T-cell (primary cell): ENCODE measurements around the gene SCP2D1. TPM values are rescaled to one million over a fixed set of nuclear protein-coding genes. Genes with fewer than 3 reads are reported as not detected.

Experiments used
- ATAC-seq, 4 experiments: fragments of 200-7000 bp in 3 of 4; fragments of 150-1000 bp in 1 of 4; cut with Tn5 transposase; replicated peaks in 1 of 4; 1 replicate in 3 of 4; 2 replicates in 1 of 4; pipeline ENCODE4 v1.10.0; 2021; ENCODE audit warnings: moderate library complexity in 3 of 4, mild to moderate bottlenecking in 2 of 4, moderate number of reproducible peaks in 1 of 4
- CTCF ChIA-PET, 2 donors: fragments of 300-600 bp; sonication (Branson Sonifier 250); formaldehyde crosslinking; loops; one replicate each; lab custom pipeline; 2022; ENCODE audit warnings: antibody characterized with exemption in 2 of 2; lab: Charles Lee
- POLR2A ChIA-PET, 2 donors: fragments of 300-600 bp; sonication (Branson Sonifier 250); formaldehyde crosslinking; loops; one replicate each; lab custom pipeline; 2022; ENCODE audit warnings: antibody characterized with exemption in 2 of 2; lab: Charles Lee
- DNase-seq, 35 experiments: peaks; one replicate each; pipeline versions ENCODE4 v3.0.0 to v3.0.0-alpha.2; 2013 to 2023
- H3K27ac ChIP-seq: one replicate; pipeline ENCODE4 v1.5.1; 2013; ENCODE audit warnings: low read length
- H3K27me3 ChIP-seq, 2 experiments: replicated peaks in 1 of 2; 1 replicate in 1 of 2; 2 replicates in 1 of 2; pipeline versions ENCODE4 v1.6.1 to v1.7.0; 2013; ENCODE audit warnings: low read length in 1 of 2, mixed read lengths in 1 of 2; ENCODE audit not compliant: control insufficient read depth in 2 of 2, insufficient read depth in 2 of 2; ENCODE audit errors: extremely low read depth in 1 of 2
- H3K36me3 ChIP-seq, 2 donors: 1 replicate in 1 of 2; 2 replicates in 1 of 2; pipeline versions ENCODE4 v1.6.1 to v1.7.0; 2013; ENCODE audit warnings: low read length in 1 of 2; ENCODE audit not compliant: control insufficient read depth in 2 of 2, insufficient read depth in 1 of 2; ENCODE audit errors: extremely low read depth in 1 of 2
- H3K4me1 ChIP-seq, 2 experiments: 1 replicate in 1 of 2; 2 replicates in 1 of 2; pipeline versions ENCODE4 v1.6.1 to v1.7.0; 2013; ENCODE audit warnings: low read length in 2 of 2, mixed read lengths in 1 of 2; ENCODE audit not compliant: insufficient read depth in 2 of 2, control insufficient read depth in 1 of 2; ENCODE audit errors: extremely low read depth in 1 of 2
- H3K4me3 ChIP-seq, 2 donors: 1 replicate in 1 of 2; 2 replicates in 1 of 2; pipeline versions ENCODE4 v1.5.1 to v1.7.0; 2013; ENCODE audit warnings: mild to moderate bottlenecking in 2 of 2, low read length in 1 of 2, moderate library complexity in 1 of 2; ENCODE audit not compliant: control insufficient read depth in 1 of 2; ENCODE audit errors: extremely low read depth in 1 of 2
- H3K9me3 ChIP-seq: 2 replicates; pipeline ENCODE4 v1.7.0; 2013
- H3K27ac Mint-ChIP-seq, 2 donors: one replicate each; pipeline ENCODE4 v1.8.0; 2020 to 2021; ENCODE audit warnings: mild to moderate bottlenecking in 2 of 2, mixed read lengths in 2 of 2
- H3K27me3 Mint-ChIP-seq, 2 donors: one replicate each; pipeline ENCODE4 v1.8.0; 2021 to 2022; ENCODE audit warnings: mixed read lengths in 2 of 2
- H3K36me3 Mint-ChIP-seq: one replicate; pipeline ENCODE4 v1.8.0; 2021; ENCODE audit warnings: mixed read lengths
- H3K4me1 Mint-ChIP-seq, 3 donors: one replicate each; pipeline ENCODE4 v1.8.0; 2020 to 2022; ENCODE audit warnings: mixed read lengths in 3 of 3, mild to moderate bottlenecking in 1 of 3
- H3K4me3 Mint-ChIP-seq, 3 donors: one replicate each; pipeline ENCODE4 v1.8.0; 2020 to 2022; ENCODE audit warnings: mild to moderate bottlenecking in 3 of 3, mixed read lengths in 3 of 3, moderate library complexity in 3 of 3
- H3K9me3 Mint-ChIP-seq, 3 donors: one replicate each; pipeline ENCODE4 v1.8.0; 2020 to 2022; ENCODE audit warnings: mixed read lengths in 3 of 3
- WGBS: methylation state at CpG from one replicate; pipeline ENCODE4 v1.1.5; 2013; ENCODE audit warnings: missing lambda C conversion rate; ENCODE audit not compliant: insufficient coverage; 5-methylcytosine and 5-hydroxymethylcytosine counted together
- total RNA-seq, 35 experiments: library from RNA in 6 of 35; stranded (reverse) in 6 of 35; fragments of 120-200 nt in 1 of 35; gene quantifications; one replicate each; pipeline versions ENCODE4 v1.2.1 to v1.2.4 and lab custom pipeline; 2013 to 2026

The SCP2D1 gene
- total RNA-seq, 5 donors from 2014 or later (not counting 1 experiment from before 2014, with no cell fraction given) = not detected

DNA sequence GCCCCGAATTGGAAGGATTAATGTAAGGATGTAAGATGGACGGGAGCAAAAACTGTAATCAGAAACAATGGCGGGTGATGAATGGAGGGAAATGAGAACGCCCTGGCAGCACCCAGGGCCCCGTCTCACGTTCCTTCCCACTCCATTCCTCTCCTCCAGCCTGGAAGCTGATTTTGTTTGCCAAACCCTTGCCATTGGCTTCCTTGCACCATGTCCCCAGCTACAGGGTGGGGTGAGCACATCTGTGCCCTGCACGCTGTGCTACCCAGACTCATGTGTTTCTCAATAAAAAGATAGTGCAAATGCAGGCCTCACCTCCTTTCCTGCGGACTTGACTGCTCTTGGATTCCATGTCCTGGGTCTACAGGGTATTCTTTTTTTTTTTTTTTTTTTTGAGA is 26.7 kb downstream of the SCP2D1 start:
- no peaks in the 10 kb centered on the region for H3K36me3 ChIP-seq
- Mint-ChIP-seq H3K27ac (no peak overlapping the region), H3K9me3 (no peaks in the 10 kb centered on the region), H3K27me3 (peaks cover 4 to 14% of the 10 kb centered on the region in 2 donors), H3K4me1 (no peaks in the 10 kb centered on the region), H3K4me3 (no peak overlapping the region), H3K36me3 (no peaks in the 10 kb centered on the region)
- no peaks in the 10 kb centered on the region for H3K9me3 ChIP-seq
- POLR2A ChIA-PET = no interaction called here
- CTCF ChIA-PET = interaction anchor here in 1 of 2 donors (0.7 kb wide), 1 partner anchor 43 kb away, joined by 4 read pairs; no protein-coding TSS in a partner anchor
- DNase-seq (no peak), ATAC-seq (no peak)
- no peak overlapping the region for H3K27ac ChIP-seq
- no peaks in the 10 kb centered on the region for H3K4me1 ChIP-seq
- 92% methylated on average over 2 of the region's 8 CpGs for WGBS
- peaks cover 0 to 4% of the 10 kb centered on the region in 2 experiments for H3K27me3 ChIP-seq
- H3K4me3 ChIP-seq = no peak overlapping the region

DNA sequence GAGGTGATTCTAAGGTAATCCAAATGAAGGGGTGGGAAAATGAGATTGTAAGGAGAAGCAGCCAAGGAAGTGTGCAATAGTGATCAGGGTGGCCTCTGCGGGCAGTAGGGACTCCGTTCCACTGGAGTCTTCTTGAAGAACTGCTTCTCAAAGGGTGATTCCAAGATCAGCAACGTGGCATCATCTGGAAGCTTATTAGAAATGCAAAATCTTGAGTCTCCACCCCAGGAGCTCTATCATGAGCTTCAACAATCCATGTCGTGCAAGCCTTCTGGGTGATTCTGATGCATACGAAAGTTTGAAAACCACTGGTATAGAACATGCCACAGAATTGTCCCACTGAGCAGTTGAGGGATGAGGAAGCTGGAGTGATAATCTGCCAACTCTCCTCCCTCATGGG is 31.4 kb downstream of the SCP2D1 start:
- H3K4me3 ChIP-seq = no peak overlapping the region
- H3K4me1 ChIP-seq = no peaks in the 10 kb centered on the region
- Mint-ChIP-seq H3K36me3 (no peaks in the 10 kb centered on the region), H3K27ac (no peak overlapping the region), H3K4me3 (no peak overlapping the region), H3K9me3 (no peaks in the 10 kb centered on the region), H3K27me3 (peaks cover 2 to 12% of the 10 kb centered on the region in 2 donors), H3K4me1 (no peaks in the 10 kb centered on the region)
- H3K27ac ChIP-seq = no peak overlapping the region
- 82% methylated on average over 3 of the region's 5 CpGs for WGBS
- H3K9me3 ChIP-seq = no peaks in the 10 kb centered on the region
- ChIA-PET POLR2A (no interaction called here), CTCF (no interaction called here)
- no peak for DNase-seq
- peaks cover 0 to 4% of the 10 kb centered on the region in 2 experiments for H3K27me3 ChIP-seq
- no peak for ATAC-seq
- no peaks in the 10 kb centered on the region for H3K36me3 ChIP-seq

DNA sequence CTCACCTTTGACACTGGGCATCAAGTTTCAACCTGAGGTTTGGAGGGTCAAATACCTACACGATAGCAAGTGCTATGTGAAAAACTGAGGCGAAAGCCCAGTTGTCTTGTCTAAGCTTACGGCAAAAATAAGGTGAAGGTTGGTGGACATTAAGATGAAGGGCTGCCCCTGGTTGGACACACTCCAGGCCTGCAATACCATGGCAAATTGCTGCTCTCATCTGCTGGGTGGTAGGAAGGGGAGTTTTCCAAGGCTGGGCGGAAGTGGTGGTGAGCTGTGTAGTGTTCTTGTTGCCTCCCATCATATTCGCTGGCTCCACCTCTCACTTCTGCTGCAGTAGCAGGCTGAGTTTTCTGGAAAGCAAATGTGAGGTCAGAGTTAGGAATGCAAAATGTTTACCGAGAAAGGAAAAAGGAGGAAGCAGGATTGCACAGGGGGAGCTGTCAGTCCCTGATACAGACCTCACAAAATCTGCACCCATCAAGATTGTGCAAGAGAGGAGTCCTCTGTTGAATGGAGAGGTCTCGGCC is 33.7 kb downstream of the SCP2D1 start:
- no peaks in the 10 kb centered on the region for H3K36me3 Mint-ChIP-seq
- H3K4me1 ChIP-seq = no peaks in the 10 kb centered on the region
- ATAC-seq = no peak
- CTCF ChIA-PET = no interaction called here
- no peaks in the 10 kb centered on the region for H3K27me3 ChIP-seq
- H3K27ac ChIP-seq = no peak overlapping the region
- H3K4me3 ChIP-seq = no peak overlapping the region
- POLR2A ChIA-PET = no interaction called here
- no peaks in the 10 kb centered on the region for H3K4me1 Mint-ChIP-seq
- WGBS = 88% methylated on average over 4 of the region's 7 CpGs
- no peak overlapping the region for H3K4me3 Mint-ChIP-seq
- no peak for DNase-seq
- no peak overlapping the region for H3K27ac Mint-ChIP-seq
- peaks cover 2 to 13% of the 10 kb centered on the region in 2 donors for H3K27me3 Mint-ChIP-seq
- H3K9me3 Mint-ChIP-seq = no peaks in the 10 kb centered on the region
- no peaks in the 10 kb centered on the region for H3K36me3 ChIP-seq
- no peaks in the 10 kb centered on the region for H3K9me3 ChIP-seq

DNA sequence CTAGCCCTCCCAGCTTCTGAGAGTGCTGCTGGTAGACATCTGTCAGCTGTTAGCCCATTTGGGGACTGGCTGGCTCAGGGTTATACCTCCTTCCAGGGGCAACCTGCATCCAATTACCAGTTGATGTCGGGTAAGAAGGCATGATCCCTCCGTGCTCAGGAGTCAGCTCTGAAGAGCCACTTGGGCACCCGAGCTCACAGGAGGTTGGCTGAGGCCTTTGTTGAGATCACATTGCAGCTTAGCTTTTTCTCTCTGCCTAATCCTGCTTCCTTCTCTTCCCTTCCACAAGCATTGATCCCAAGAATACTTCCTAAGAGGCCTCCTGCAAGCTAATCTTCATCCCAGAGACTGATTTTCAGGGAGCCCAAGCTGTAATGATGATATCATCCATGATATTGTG is 35.5 kb downstream of the SCP2D1 start:
- no peak for DNase-seq

DNA sequence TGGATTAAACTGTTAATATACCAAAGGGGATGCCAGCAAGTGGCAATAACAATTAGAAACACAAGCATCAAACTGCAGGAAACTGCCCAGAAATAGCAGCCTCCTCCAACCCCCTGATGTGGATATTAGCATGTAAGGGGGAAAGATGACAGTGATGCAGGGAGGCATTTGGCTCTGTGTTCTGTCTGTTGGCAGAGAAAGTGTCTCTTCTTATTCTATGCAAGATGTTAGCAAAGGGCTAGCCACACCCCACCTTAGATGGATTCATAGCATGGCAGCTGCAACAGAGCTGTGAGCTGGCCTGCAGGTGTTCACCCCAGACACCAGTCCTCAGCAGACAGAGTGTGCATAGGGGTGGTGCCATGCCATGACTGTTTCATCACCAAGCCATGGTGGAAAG is 38.0 kb downstream of the SCP2D1 start:
- Histone ChIP-seq H3K9me3 (no peaks in the 10 kb centered on the region), H3K27me3 (no peaks in the 10 kb centered on the region), H3K4me1 (no peaks in the 10 kb centered on the region), H3K36me3 (no peaks in the 10 kb centered on the region), H3K27ac (no peak overlapping the region), H3K4me3 (no peak overlapping the region)
- Mint-ChIP-seq H3K36me3 (no peaks in the 10 kb centered on the region), H3K9me3 (peaks cover 0 to 3% (median 0%) of the 10 kb centered on the region in 3 donors), H3K4me3 (no peak overlapping the region), H3K4me1 (no peaks in the 10 kb centered on the region), H3K27ac (no peak overlapping the region), H3K27me3 (peaks cover 0 to 11% of the 10 kb centered on the region in 2 donors)
- ChIA-PET POLR2A (no interaction called here), CTCF (no interaction called here)
- no peak for ATAC-seq
- DNase-seq = no peak

More for the DNA sequence above, 35.5 kb downstream of the SCP2D1 start:
- H3K27me3 ChIP-seq = no peaks in the 10 kb centered on the region
- 83% methylated on average over 1 of the region's 3 CpGs for WGBS
- no peak for ATAC-seq
- Mint-ChIP-seq H3K27me3 (peaks cover 2 to 7% of the 10 kb centered on the region in 2 donors), H3K27ac (no peak overlapping the region), H3K4me1 (no peaks in the 10 kb centered on the region), H3K9me3 (peaks cover 0 to 3% (median 0%) of the 10 kb centered on the region in 3 donors), H3K36me3 (no peaks in the 10 kb centered on the region), H3K4me3 (no peak overlapping the region)
- CTCF ChIA-PET = no interaction called here
- H3K36me3 ChIP-seq = no peaks in the 10 kb centered on the region
- H3K27ac ChIP-seq = no peak overlapping the region
- H3K4me3 ChIP-seq = no peak overlapping the region
- POLR2A ChIA-PET = no interaction called here
- H3K4me1 ChIP-seq = no peaks in the 10 kb centered on the region
- no peaks in the 10 kb centered on the region for H3K9me3 ChIP-seq

GRCh38 chr20:18852318-18852717 is 38.7 kb downstream of the SCP2D1 start:
- no peak overlapping the region for H3K4me3 Mint-ChIP-seq
- ATAC-seq (no peak), DNase-seq (no peak)
- H3K27me3 Mint-ChIP-seq = peaks cover 2 to 15% of the 10 kb centered on the region in 2 donors
- Histone ChIP-seq H3K27me3 (no peaks in the 10 kb centered on the region), H3K4me3 (no peak overlapping the region), H3K9me3 (no peaks in the 10 kb centered on the region), H3K27ac (no peak overlapping the region), H3K36me3 (no peaks in the 10 kb centered on the region), H3K4me1 (no peaks in the 10 kb centered on the region)
- H3K4me1 Mint-ChIP-seq = no peaks in the 10 kb centered on the region
- 100% methylated on average over 1 of the region's 3 CpGs for WGBS
- ChIA-PET POLR2A (no interaction called here), CTCF (no interaction called here)
- H3K9me3 Mint-ChIP-seq = peaks cover 0 to 3% (median 0%) of the 10 kb centered on the region in 3 donors
- no peak overlapping the region for H3K27ac Mint-ChIP-seq
- H3K36me3 Mint-ChIP-seq = no peaks in the 10 kb centered on the region

DNA sequence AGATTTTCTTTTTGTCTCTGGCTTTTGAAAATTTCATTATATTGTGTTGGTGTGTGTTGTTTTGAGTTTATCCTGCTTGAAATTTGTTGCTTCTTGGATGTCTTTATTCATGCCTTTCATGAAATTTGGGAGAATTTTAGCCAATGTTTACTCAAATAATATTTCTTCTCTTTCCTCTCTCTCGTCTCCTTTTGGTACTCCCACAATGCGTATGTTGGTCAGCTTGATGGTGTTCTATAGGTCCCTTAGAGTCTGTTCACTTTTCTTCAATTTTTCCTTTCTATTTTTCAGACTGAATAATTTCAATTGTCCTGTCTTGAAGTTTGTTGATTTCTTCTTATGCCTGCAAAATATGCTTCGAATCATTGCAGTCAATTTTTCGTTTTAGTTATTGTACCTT is 39.6 kb downstream of the SCP2D1 start:
- H3K9me3 ChIP-seq = no peaks in the 10 kb centered on the region
- H3K4me3 ChIP-seq = no peak overlapping the region
- ATAC-seq (no peak), DNase-seq (no peak)
- Mint-ChIP-seq H3K4me1 (no peaks in the 10 kb centered on the region), H3K27ac (no peak overlapping the region), H3K27me3 (peaks cover 2 to 13% of the 10 kb centered on the region in 2 donors), H3K36me3 (no peaks in the 10 kb centered on the region), H3K4me3 (no peak overlapping the region), H3K9me3 (peaks cover 0 to 3% (median 0%) of the 10 kb centered on the region in 3 donors)
- H3K36me3 ChIP-seq = no peaks in the 10 kb centered on the region
- WGBS = no CpG with 5 or more reads among the region's 4 CpGs
- ChIA-PET CTCF (no interaction called here), POLR2A (interaction anchor here in 1 of 2 donors (0.7 kb wide), 1 partner anchor 10 kb away, joined by 3 read pairs; no protein-coding TSS in a partner anchor)
- H3K27me3 ChIP-seq = no peaks in the 10 kb centered on the region
- H3K4me1 ChIP-seq = no peaks in the 10 kb centered on the region
- no peak overlapping the region for H3K27ac ChIP-seq
